DOHH2 (cell line): Measurements from ENCODE around the gene PSORS1C2.

Experiments
- EZH2phosphoT487 ChIP-seq: fragments of 200-600 bp; sonication (generic); IDR thresholded peaks from 2 replicates; pipeline ENCODE4 v1.6.1; 2017; ENCODE audit warnings: borderline replicate concordance, mild to moderate bottlenecking, antibody characterized with exemption, low read length, moderate library complexity, mixed read lengths
- TF ChIP-seq, protein P1 (sequence below): fragments of 200-600 bp; sonication (generic); IDR thresholded peaks from one replicate; pipeline ENCODE4 v1.5.1; 2014; ENCODE audit warnings: antibody characterized with exemption, mild to moderate bottlenecking, low read depth, low read length; ENCODE audit not compliant: poor library complexity, severe bottlenecking

DNA sequence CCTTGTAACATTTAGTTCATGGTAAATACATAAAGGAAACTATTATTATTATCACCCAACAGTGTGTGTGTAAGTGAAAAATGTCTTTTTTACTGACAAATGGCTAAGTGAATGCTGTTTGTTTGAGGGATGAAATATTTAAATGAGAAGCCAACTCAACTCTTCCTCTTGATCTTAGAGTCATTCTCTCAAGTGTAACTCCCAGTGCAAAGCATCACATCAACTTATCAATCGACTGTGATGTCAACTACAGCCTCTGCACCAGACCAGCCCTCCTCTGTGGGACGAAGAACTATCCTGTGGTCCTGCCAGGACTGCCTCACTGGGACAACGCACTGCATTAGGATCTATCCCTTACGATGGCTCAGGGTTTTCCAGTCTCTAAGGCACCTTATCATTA is 31.8 kb downstream of the PSORS1C2 start:
- TF ChIP-seq, protein P1, sequence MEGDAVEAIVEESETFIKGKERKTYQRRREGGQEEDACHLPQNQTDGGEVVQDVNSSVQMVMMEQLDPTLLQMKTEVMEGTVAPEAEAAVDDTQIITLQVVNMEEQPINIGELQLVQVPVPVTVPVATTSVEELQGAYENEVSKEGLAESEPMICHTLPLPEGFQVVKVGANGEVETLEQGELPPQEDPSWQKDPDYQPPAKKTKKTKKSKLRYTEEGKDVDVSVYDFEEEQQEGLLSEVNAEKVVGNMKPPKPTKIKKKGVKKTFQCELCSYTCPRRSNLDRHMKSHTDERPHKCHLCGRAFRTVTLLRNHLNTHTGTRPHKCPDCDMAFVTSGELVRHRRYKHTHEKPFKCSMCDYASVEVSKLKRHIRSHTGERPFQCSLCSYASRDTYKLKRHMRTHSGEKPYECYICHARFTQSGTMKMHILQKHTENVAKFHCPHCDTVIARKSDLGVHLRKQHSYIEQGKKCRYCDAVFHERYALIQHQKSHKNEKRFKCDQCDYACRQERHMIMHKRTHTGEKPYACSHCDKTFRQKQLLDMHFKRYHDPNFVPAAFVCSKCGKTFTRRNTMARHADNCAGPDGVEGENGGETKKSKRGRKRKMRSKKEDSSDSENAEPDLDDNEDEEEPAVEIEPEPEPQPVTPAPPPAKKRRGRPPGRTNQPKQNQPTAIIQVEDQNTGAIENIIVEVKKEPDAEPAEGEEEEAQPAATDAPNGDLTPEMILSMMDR = no peak
- no peak for TF ChIP-seq EZH2phosphoT487
